Measurements from ENCODE around the gene KMT2A. TPM values are rescaled to one million over a fixed set of nuclear protein-coding genes. Genes with fewer than 3 reads are reported as not detected.

Gene KMT2A
- total and polyA plus RNA-seq, 12 donors: 9.5 to 107 (median 42.5) TPM

GRCh38 chr11:118527109-118527508 lies 90.8 kb downstream of the KMT2A start, which contains the start of gene TTC36:
Gene TTC36, plus strand, starts transcription at chr11:118527474. Its CDS starts 21 bp downstream, at chr11:118527495.
- H3K36me3 ChIP-seq (replicated peaks in 1 of 2): peaks cover 0 to 16% of the 10 kb centered on the region in 2 donors
- no peak for DNase-seq
- intact Hi-C loops (cut with DNase I): no loop called here
- WGBS, 4 donors: 69 to 77% (median 73%) methylated on average over 3 of the region's 3 CpGs
- TF ChIP-seq CTCF (IDR thresholded peaks at IDR 0.05): no peak
- no peak for TF ChIP-seq POLR2A (IDR thresholded peaks at IDR 0.05)
- no peak within 1 kb of the TSS for H3K27ac ChIP-seq
- H3K4me1 ChIP-seq (replicated peaks in 1 of 2): peaks cover 8 to 26% of the 10 kb centered on the region in 2 donors
- H3K9me3 ChIP-seq (replicated peaks in 1 of 3): no peaks in the 10 kb centered on the region
- H3K4me3 ChIP-seq: no peak within 1 kb of the TSS
- H3K27me3 ChIP-seq: no peaks in the 10 kb centered on the region

DNA sequence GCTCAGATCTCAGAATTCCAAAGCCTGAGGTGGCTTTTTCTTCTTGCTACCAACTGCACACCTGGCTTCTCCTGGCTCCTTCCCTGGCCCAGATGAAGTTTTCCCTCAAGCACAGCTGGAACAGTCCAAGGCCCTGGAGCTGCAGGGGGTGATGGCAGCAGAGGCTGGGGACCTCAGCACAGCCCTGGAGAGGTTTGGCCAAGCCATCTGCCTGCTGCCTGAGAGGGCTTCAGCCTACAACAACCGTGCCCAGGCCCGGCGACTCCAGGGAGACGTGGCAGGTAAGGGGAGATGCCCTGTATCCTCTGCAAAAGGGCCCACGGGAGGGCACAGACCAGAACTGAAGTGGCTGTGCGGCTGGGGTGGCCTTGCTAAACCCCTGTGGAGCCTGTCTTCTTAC lies 92.2 kb downstream of the KMT2A start:
- Histone ChIP-seq H3K27me3 (no peaks in the 10 kb centered on the region), H3K4me3 (no peak overlapping the region), H3K27ac (no peak overlapping the region), H3K4me1 (replicated peaks in 1 of 2) (peaks cover 8 to 26% of the 10 kb centered on the region in 2 donors), H3K9me3 (replicated peaks in 1 of 3) (no peaks in the 10 kb centered on the region), H3K36me3 (replicated peaks in 1 of 2) (peaks cover 0 to 2% of the 10 kb centered on the region in 2 donors)
- no peak for TF ChIP-seq CTCF (IDR thresholded peaks at IDR 0.05)
- no peak for TF ChIP-seq POLR2A (IDR thresholded peaks at IDR 0.05)
- intact Hi-C loops (cut with DNase I): no loop called here
- DNase-seq: no peak
- 76 to 94% (median 86%) methylated on average over 4 to 6 of the region's 6 CpGs for WGBS, 4 donors

GRCh38 chr11:118529584-118530175 lies 93.4 kb downstream of the KMT2A start:
- H3K9me3 ChIP-seq (replicated peaks in 1 of 3): no peaks in the 10 kb centered on the region
- intact Hi-C loops (cut with DNase I): no loop called here
- peaks cover 0 to 2% of the 10 kb centered on the region in 2 donors for H3K36me3 ChIP-seq (replicated peaks in 1 of 2)
- DNase-seq: no peak
- H3K4me3 ChIP-seq: peak overlapping the region in 1 of 4 donors; percentile 97
- H3K27me3 ChIP-seq: no peaks in the 10 kb centered on the region
- peaks cover 0 to 15% of the 10 kb centered on the region in 2 donors for H3K4me1 ChIP-seq (replicated peaks in 1 of 2)
- no peak for TF ChIP-seq CTCF (IDR thresholded peaks at IDR 0.05)
- TF ChIP-seq POLR2A (IDR thresholded peaks at IDR 0.05): no peak
- no peak overlapping the region for H3K27ac ChIP-seq
- WGBS, 4 donors: 77 to 82% (median 79%) methylated on average over 5 of the region's 5 CpGs

GRCh38 chr11:118530180-118530682 lies 93.9 kb downstream of the KMT2A start:
- intact Hi-C loops (cut with DNase I): no loop called here
- peak overlapping the region in 4 of 5 donors; percentile 42 to 87 (median 79) for H3K27ac ChIP-seq
- H3K36me3 ChIP-seq (replicated peaks in 1 of 2): peaks cover 0 to under 1% of the 10 kb centered on the region in 2 donors
- peaks cover 0 to 11% of the 10 kb centered on the region in 2 donors for H3K4me1 ChIP-seq (replicated peaks in 1 of 2)
- WGBS, 4 donors: 4 to 22% (median 11%) methylated on average over 6 to 31 of the region's 31 CpGs
- TF ChIP-seq CTCF (IDR thresholded peaks at IDR 0.05) (no peak), POLR2A (IDR thresholded peaks at IDR 0.05) (no peak)
- H3K27me3 ChIP-seq: no peaks in the 10 kb centered on the region
- H3K4me3 ChIP-seq: peak overlapping the region; percentile 41 to 97 (median 70)
- H3K9me3 ChIP-seq (replicated peaks in 1 of 3): no peaks in the 10 kb centered on the region
- peak in 2 of 7 donors; percentile 31 to 37 for DNase-seq
